KG1 (cell line): Measurements from ENCODE around the gene RMND5B.
A peak's percentile ranks its signal among the peaks of the same experiment; 100 is the strongest.

Experiments
- DNase-seq: peaks from one replicate; lab custom pipeline; 2025; lab: John Stamatoyannopoulos, UW

RMND5B gene

GRCh38 chr5:178131446-178131996 lies 707 bp downstream of the RMND5B start:
- DNase-seq: no peak

GRCh38 chr5:178136990-178137389 lies 6.2 kb downstream of the RMND5B start:
- DNase-seq: no peak

GRCh38 chr5:178137991-178138390 lies 7.2 kb downstream of the RMND5B start:
- no peak for DNase-seq

- no peak for DNase-seq
Observed at GRCh38 chr5:178141550-178141949, 10.7 kb downstream of the RMND5B start.

GRCh38 chr5:178142642-178143041 lies 11.8 kb downstream of the RMND5B start:
- DNase-seq: no peak

GRCh38 chr5:178143246-178143645 lies 12.4 kb downstream of the RMND5B start:
- no peak for DNase-seq

- DNase-seq: no peak
Observed at GRCh38 chr5:178143901-178144300, 13.1 kb downstream of the RMND5B start.

GRCh38 chr5:178145965-178146820 lies 15.4 kb downstream of the RMND5B start:
- DNase-seq: no peak

- no peak for DNase-seq
Observed at GRCh38 chr5:178147406-178147805, 16.6 kb downstream of the RMND5B start.

GRCh38 chr5:178149199-178149932 lies 18.6 kb downstream of the RMND5B start:
- DNase-seq: no peak

GRCh38 chr5:178150977-178151734 lies 20.3 kb downstream of the RMND5B start:
- no peak for DNase-seq

- DNase-seq: no peak
Observed at GRCh38 chr5:178152491-178153444, 22.0 kb downstream of the RMND5B start.

GRCh38 chr5:178153530-178154340 lies 22.9 kb downstream of the RMND5B start, which contains the start of gene NHP2:
NHP2 (minus strand) TSS chr5:178153885; CDS start chr5:178153817, 68 bp downstream.
- peak; percentile 97 for DNase-seq

GRCh38 chr5:178155065-178155464 lies 24.3 kb downstream of the RMND5B start:
- no peak for DNase-seq

GRCh38 chr5:178160176-178160575 lies 29.4 kb downstream of the RMND5B start:
- no peak for DNase-seq

- no peak for DNase-seq
Observed at GRCh38 chr5:178162481-178162880, 31.7 kb downstream of the RMND5B start.

GRCh38 chr5:178163772-178164735 lies 33.2 kb downstream of the RMND5B start:
- DNase-seq: peak; percentile 91

GRCh38 chr5:178165581-178165980 lies 34.8 kb downstream of the RMND5B start:
- DNase-seq: no peak

- DNase-seq: no peak
Observed at GRCh38 chr5:178170455-178170854, 39.6 kb downstream of the RMND5B start.
